B cell (primary cell): ENCODE results near the gene ERC2. TPM values are rescaled to one million over a fixed set of nuclear protein-coding genes. Genes with fewer than 3 reads are reported as not detected.

Experiments used
- ATAC-seq: fragments of 200-7000 bp; cut with Tn5 transposase; one replicate; pipeline ENCODE4 v1.10.0; 2021; ENCODE audit warnings: low read depth, mild to moderate bottlenecking, moderate number of reproducible peaks, moderate library complexity
- CTCF ChIA-PET: fragments of 350-600 bp; sonication (Branson Sonifier 250); formaldehyde crosslinking; loops from one replicate; lab custom pipeline; 2021; ENCODE audit warnings: antibody characterized with exemption, inconsistent platforms; lab: Charles Lee
- POLR2A ChIA-PET: fragments of 350-600 bp; sonication (Branson Sonifier 250); formaldehyde crosslinking; loops from one replicate; lab custom pipeline; 2021; ENCODE audit warnings: antibody characterized with exemption; lab: Charles Lee
- DNase-seq: peaks from one replicate; pipeline ENCODE4 v3.0.0; 2013
- H2AFZ ChIP-seq: 2 replicates; pipeline ENCODE4 v1.6.1; 2012; ENCODE audit warnings: mild to moderate bottlenecking, low read depth, low read length; ENCODE audit not compliant: insufficient read depth, poor library complexity, severe bottlenecking
- H3K27ac ChIP-seq, 2 donors: 1 replicate in 1 of 2; 2 replicates in 1 of 2; pipeline ENCODE4 v1.5.1; 2012 to 2013; ENCODE audit warnings: low read length in 2 of 2, mild to moderate bottlenecking in 2 of 2, moderate library complexity in 1 of 2
- H3K27me3 ChIP-seq, 4 experiments: fragments of 200-600 bp in 1 of 4; sonication (generic) in 1 of 4; replicated peaks in 1 of 4; 1 replicate in 2 of 4; 2 replicates in 2 of 4; pipeline versions ENCODE4 v1.6.1 to v1.7.0; 2013 to 2016; ENCODE audit warnings: low read length in 3 of 4, mild to moderate bottlenecking in 2 of 4, mixed read lengths in 1 of 4, moderate library complexity in 1 of 4; ENCODE audit not compliant: insufficient read depth in 4 of 4, control insufficient read depth in 3 of 4; ENCODE audit errors: control extremely low read depth in 1 of 4
- H3K36me3 ChIP-seq, 2 experiments: replicated peaks in 1 of 2; 1 replicate in 1 of 2; 2 replicates in 1 of 2; pipeline versions ENCODE4 v1.6.1 to v1.7.1; 2013; ENCODE audit warnings: low read length in 1 of 2; ENCODE audit not compliant: insufficient read depth in 2 of 2, control insufficient read depth in 1 of 2; ENCODE audit errors: control extremely low read depth in 1 of 2, extremely low read depth in 1 of 2
- H3K4me1 ChIP-seq, 2 donors: fragments of 200-600 bp in 1 of 2; sonication (generic) in 1 of 2; 1 replicate in 1 of 2; 2 replicates in 1 of 2; pipeline versions ENCODE4 v1.5.1 to v1.6.1; 2013 to 2017; ENCODE audit warnings: low read length in 2 of 2; ENCODE audit not compliant: control insufficient read depth in 2 of 2, insufficient read depth in 2 of 2
- H3K4me2 ChIP-seq: replicated peaks from 2 replicates; pipeline ENCODE3; 2012; ENCODE audit warnings: mild to moderate bottlenecking, low read depth, low read length; ENCODE audit not compliant: poor library complexity, severe bottlenecking
- H3K4me3 ChIP-seq, 5 experiments: fragments of 200-600 bp in 1 of 5; sonication (generic) in 1 of 5; 1 replicate in 3 of 5; 2 replicates in 2 of 5; pipeline versions ENCODE4 v1.5.1 to v1.7.0; 2011 to 2016; ENCODE audit warnings: low read length in 4 of 5, mild to moderate bottlenecking in 4 of 5, low read depth in 2 of 5, control low read depth in 1 of 5, moderate library complexity in 1 of 5; ENCODE audit not compliant: insufficient read depth in 1 of 5; ENCODE audit errors: control extremely low read depth in 1 of 5, extremely low read depth in 1 of 5
- H3K79me2 ChIP-seq: fragments of 200-600 bp; sonication (generic); one replicate; pipeline ENCODE4 v1.6.0; 2016; ENCODE audit warnings: low read length; ENCODE audit not compliant: control insufficient read depth, insufficient read depth
- H3K9ac ChIP-seq: fragments of 200-600 bp; sonication (generic); 2 replicates; pipeline ENCODE4 v1.6.1; 2017; ENCODE audit warnings: mild to moderate bottlenecking, low read length, moderate library complexity
- H3K9me3 ChIP-seq, 3 donors: one replicate each; pipeline versions ENCODE4 v1.6.1 to v1.7.1; 2013; ENCODE audit warnings: low read length in 2 of 3; ENCODE audit not compliant: control insufficient read depth in 2 of 3, insufficient read depth in 1 of 3; ENCODE audit errors: control extremely low read depth in 1 of 3
- H4K20me1 ChIP-seq: 2 replicates; pipeline ENCODE4 v1.6.0; 2012; ENCODE audit warnings: mild to moderate bottlenecking, low read length; ENCODE audit not compliant: insufficient read depth, control insufficient read depth, poor library complexity, severe bottlenecking
- H3K27ac Mint-ChIP-seq: one replicate; pipeline ENCODE4 v1.8.0; 2021; ENCODE audit warnings: mixed read lengths
- H3K27me3 Mint-ChIP-seq: one replicate; pipeline ENCODE4 v1.8.0; 2021; ENCODE audit warnings: mixed read lengths
- H3K4me1 Mint-ChIP-seq: one replicate; pipeline ENCODE4 v1.8.0; 2021; ENCODE audit warnings: mixed read lengths
- H3K4me3 Mint-ChIP-seq: one replicate; pipeline ENCODE4 v1.8.0; 2021; ENCODE audit warnings: mixed read lengths
- H3K9me3 Mint-ChIP-seq: one replicate; pipeline ENCODE4 v1.8.0; 2022; ENCODE audit warnings: mixed read lengths; ENCODE audit not compliant: insufficient read depth
- EZH2 ChIP-seq: IDR thresholded peaks from 2 replicates; pipeline ENCODE4 v1.6.1; 2012; ENCODE audit warnings: borderline replicate concordance, low read depth, mild to moderate bottlenecking, moderate library complexity, low read length; ENCODE audit not compliant: insufficient read depth, poor library complexity, severe bottlenecking
- WGBS: methylation state at CpG from one replicate; pipeline ENCODE4 v1.1.5; 2013; ENCODE audit warnings: missing lambda C conversion rate; ENCODE audit not compliant: insufficient coverage; 5-methylcytosine and 5-hydroxymethylcytosine counted together
- intact Hi-C: fragments of 100-400 bp; cut with micrococcal nuclease; formaldehyde crosslinking; loops from one replicate; pipeline ENCODE4 v1.10.0; 2022
- polyA plus RNA-seq: library from polyadenylated mRNA; depleted of rRNA; stranded (reverse); fragments of >200 nt; gene quantifications from 2 replicates; pipeline ENCODE4 v1.2.3, GENCODE V29; 2012
- total RNA-seq, 2 donors: library from RNA; stranded (reverse); fragments of 120-200 nt in 1 of 2; gene quantifications; 1 replicate in 1 of 2; 2 replicates in 1 of 2; pipeline versions ENCODE4 v1.2.3 to v1.2.4, GENCODE V29; 2013 to 2022
- TF ChIP-seq, protein P1 (sequence below): fragments of 200-600 bp; IDR thresholded peaks from one replicate; pipeline ENCODE4 v1.8.0; 2022; ENCODE audit warnings: antibody characterized with exemption, mild to moderate bottlenecking

Gene ERC2
- total and polyA plus RNA-seq, 2 donors (not counting 1 experiment from before 2014, with no cell fraction given), result not detected

DNA sequence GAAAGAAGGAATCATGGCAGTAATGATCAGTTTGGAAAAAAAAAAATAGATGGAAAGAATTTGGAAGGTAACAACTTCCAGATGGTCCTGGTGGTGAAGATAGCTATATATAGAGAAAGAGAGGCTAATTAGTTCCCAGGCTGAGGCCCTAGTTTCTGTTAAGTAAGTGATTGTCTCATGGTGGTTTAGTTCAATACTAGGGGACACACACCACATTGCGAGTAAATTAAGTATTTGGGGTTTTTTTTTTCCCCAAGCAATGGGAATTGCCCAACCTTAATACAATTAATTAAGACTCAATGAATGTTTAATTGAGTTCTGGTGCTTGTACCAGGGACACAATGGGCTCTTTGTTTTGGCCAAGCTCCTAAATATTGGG, 837.4 kb downstream of the ERC2 start:
- intact Hi-C loops, result no loop called here
- Histone ChIP-seq H3K9ac (no peak overlapping the region), H3K79me2 (no peaks in the 10 kb centered on the region), H3K27me3 (no peaks in the 10 kb centered on the region), H3K9me3 (peaks cover 0 to 9% (median 0%) of the 10 kb centered on the region in 3 donors), H3K36me3 (no peaks in the 10 kb centered on the region), H3K27ac (no peak overlapping the region), H4K20me1 (no peaks in the 10 kb centered on the region), H3K4me2 (no peak overlapping the region), H3K4me1 (no peaks in the 10 kb centered on the region), H2AFZ (no peak overlapping the region), H3K4me3 (no peak overlapping the region)
- DNase-seq (no peak), ATAC-seq (no peak)
- Mint-ChIP-seq H3K27me3 (no peaks in the 10 kb centered on the region), H3K27ac (no peak overlapping the region), H3K9me3 (no peaks in the 10 kb centered on the region), H3K4me1 (no peaks in the 10 kb centered on the region), H3K4me3 (no peak overlapping the region)
- no CpG with 5 or more reads among the region's 1 CpG for WGBS
- TF ChIP-seq, protein P1, sequence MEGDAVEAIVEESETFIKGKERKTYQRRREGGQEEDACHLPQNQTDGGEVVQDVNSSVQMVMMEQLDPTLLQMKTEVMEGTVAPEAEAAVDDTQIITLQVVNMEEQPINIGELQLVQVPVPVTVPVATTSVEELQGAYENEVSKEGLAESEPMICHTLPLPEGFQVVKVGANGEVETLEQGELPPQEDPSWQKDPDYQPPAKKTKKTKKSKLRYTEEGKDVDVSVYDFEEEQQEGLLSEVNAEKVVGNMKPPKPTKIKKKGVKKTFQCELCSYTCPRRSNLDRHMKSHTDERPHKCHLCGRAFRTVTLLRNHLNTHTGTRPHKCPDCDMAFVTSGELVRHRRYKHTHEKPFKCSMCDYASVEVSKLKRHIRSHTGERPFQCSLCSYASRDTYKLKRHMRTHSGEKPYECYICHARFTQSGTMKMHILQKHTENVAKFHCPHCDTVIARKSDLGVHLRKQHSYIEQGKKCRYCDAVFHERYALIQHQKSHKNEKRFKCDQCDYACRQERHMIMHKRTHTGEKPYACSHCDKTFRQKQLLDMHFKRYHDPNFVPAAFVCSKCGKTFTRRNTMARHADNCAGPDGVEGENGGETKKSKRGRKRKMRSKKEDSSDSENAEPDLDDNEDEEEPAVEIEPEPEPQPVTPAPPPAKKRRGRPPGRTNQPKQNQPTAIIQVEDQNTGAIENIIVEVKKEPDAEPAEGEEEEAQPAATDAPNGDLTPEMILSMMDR, result no peak
- TF ChIP-seq EZH2, result no peak
- ChIA-PET POLR2A (no interaction called here), CTCF (no interaction called here)

DNA sequence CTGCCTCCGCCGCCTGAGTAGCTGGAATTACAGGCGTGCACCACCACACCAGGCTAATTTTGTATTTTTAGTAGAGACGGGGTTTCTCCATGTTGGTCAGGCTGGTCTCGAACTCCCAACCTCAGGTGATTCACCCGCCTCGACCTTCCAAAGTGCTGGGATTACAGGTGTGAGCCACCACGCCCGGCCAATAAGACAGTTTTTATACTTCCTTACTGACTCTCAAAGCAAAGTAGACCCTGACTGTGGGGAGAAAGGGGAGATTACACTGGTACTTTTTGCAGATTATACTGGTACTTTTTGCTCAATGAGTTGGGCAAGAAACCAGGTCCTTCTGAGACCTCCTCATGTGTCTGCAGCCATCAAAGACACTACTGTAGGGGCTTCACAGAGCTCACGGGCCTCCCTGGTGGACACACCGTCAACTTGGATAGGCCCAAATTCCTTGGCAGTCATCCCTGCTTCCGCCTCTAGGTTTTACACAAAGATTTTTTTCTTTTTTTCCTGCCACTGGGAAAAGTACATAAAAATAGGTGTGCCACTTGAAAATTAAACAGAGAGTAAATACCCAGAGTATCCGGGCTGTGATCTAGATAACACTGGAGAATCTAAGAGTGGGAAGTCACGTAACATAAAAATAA, 837.9 kb downstream of the ERC2 start:
- Mint-ChIP-seq H3K27ac (no peak overlapping the region), H3K27me3 (no peaks in the 10 kb centered on the region), H3K4me3 (no peak overlapping the region), H3K9me3 (no peaks in the 10 kb centered on the region), H3K4me1 (no peaks in the 10 kb centered on the region)
- 100% methylated on average over 4 of the region's 14 CpGs for WGBS
- Histone ChIP-seq H3K4me1 (no peaks in the 10 kb centered on the region), H3K27ac (no peak overlapping the region), H3K9ac (no peak overlapping the region), H3K79me2 (no peaks in the 10 kb centered on the region), H3K36me3 (no peaks in the 10 kb centered on the region), H3K27me3 (no peaks in the 10 kb centered on the region), H3K4me2 (no peak overlapping the region), H2AFZ (no peak overlapping the region), H3K9me3 (peaks cover 0 to 9% (median 0%) of the 10 kb centered on the region in 3 donors), H4K20me1 (no peaks in the 10 kb centered on the region), H3K4me3 (no peak overlapping the region)
- intact Hi-C loops, result no loop called here
- CTCF ChIA-PET, result no interaction called here
- no peak for TF ChIP-seq EZH2
- TF ChIP-seq, protein P1, result no peak
- POLR2A ChIA-PET, result no interaction called here
- no peak for ATAC-seq
- no peak for DNase-seq
